HEK293 (cell line): ENCODE measurements around the gene MRTFB.

Experiments
- FEZF1 ChIP-seq: fragments of 450-650 bp; formaldehyde crosslinking; IDR thresholded peaks from 2 replicates; pipeline ENCODE4 v1.5.1; 2016; ENCODE audit warnings: missing biosample characterization, missing genetic modification characterization
- GLI2 ChIP-seq: fragments of 450-650 bp; formaldehyde crosslinking; IDR thresholded peaks from 2 replicates; pipeline ENCODE4; 2017; ENCODE audit warnings: missing biosample characterization, missing genetic modification characterization, low read depth, borderline replicate concordance
- HIC1 ChIP-seq: fragments of 450-650 bp; formaldehyde crosslinking; IDR thresholded peaks from 2 replicates; pipeline ENCODE4 v1.5.1; 2016; ENCODE audit warnings: missing biosample characterization, missing genetic modification characterization
- MYNN ChIP-seq: fragments of 450-650 bp; formaldehyde crosslinking; IDR thresholded peaks from 2 replicates; pipeline ENCODE4 v1.5.1; 2016; ENCODE audit warnings: missing biosample characterization, missing genetic modification characterization, borderline replicate concordance
- OSR2 ChIP-seq: fragments of 450-650 bp; formaldehyde crosslinking; IDR thresholded peaks from 2 replicates; pipeline ENCODE4 v1.5.1; 2016; ENCODE audit warnings: missing biosample characterization, missing genetic modification characterization
- YY1 ChIP-seq: fragments of 450-650 bp; formaldehyde crosslinking; IDR thresholded peaks from 2 replicates; pipeline ENCODE4 v1.5.1; 2018; ENCODE audit warnings: missing biosample characterization, missing genetic modification characterization
- ZBTB44 ChIP-seq: fragments of 450-650 bp; IDR thresholded peaks from 2 replicates; pipeline ENCODE4 v1.5.1; 2018; ENCODE audit warnings: missing biosample characterization, mild to moderate bottlenecking, missing genetic modification characterization
- ZBTB48 ChIP-seq: fragments of 450-650 bp; formaldehyde crosslinking; IDR thresholded peaks from 2 replicates; pipeline ENCODE4 v1.5.1; 2016; ENCODE audit warnings: missing biosample characterization, missing genetic modification characterization
- ZEB2 ChIP-seq: fragments of 450-650 bp; formaldehyde crosslinking; IDR thresholded peaks from 2 replicates; pipeline ENCODE4 v1.5.1; 2016; ENCODE audit warnings: missing biosample characterization, missing genetic modification characterization
- ZFHX2 ChIP-seq: fragments of 450-650 bp; formaldehyde crosslinking; conservative IDR thresholded peaks from 2 replicates; pipeline ENCODE4 v1.5.1; 2016; ENCODE audit warnings: missing biosample characterization, missing genetic modification characterization
- ZFP69B ChIP-seq: fragments of 450-650 bp; formaldehyde crosslinking; IDR thresholded peaks from 2 replicates; pipeline ENCODE4 v1.5.1; 2016; ENCODE audit warnings: missing biosample characterization, missing genetic modification characterization
- ZNF132 ChIP-seq: fragments of 450-650 bp; formaldehyde crosslinking; IDR thresholded peaks from 2 replicates; pipeline ENCODE4 v1.5.1; 2017; ENCODE audit warnings: missing biosample characterization, missing genetic modification characterization, borderline replicate concordance
- ZNF2 ChIP-seq: fragments of 450-650 bp; formaldehyde crosslinking; IDR thresholded peaks from 2 replicates; pipeline ENCODE4 v1.5.1; 2016; ENCODE audit warnings: missing biosample characterization, missing genetic modification characterization
- ZNF311 ChIP-seq: fragments of 450-650 bp; formaldehyde crosslinking; IDR thresholded peaks from 2 replicates; pipeline ENCODE4 v1.5.1; 2017; ENCODE audit warnings: missing biosample characterization, missing genetic modification characterization, borderline replicate concordance
- ZNF394 ChIP-seq: fragments of 450-650 bp; formaldehyde crosslinking; IDR thresholded peaks from 2 replicates; pipeline ENCODE4 v1.5.1; 2016; ENCODE audit warnings: missing biosample characterization, missing genetic modification characterization, mild to moderate bottlenecking, moderate library complexity, borderline replicate concordance
- ZNF404 ChIP-seq: fragments of 450-650 bp; formaldehyde crosslinking; IDR thresholded peaks from 2 replicates; pipeline ENCODE4 v1.5.1; 2017; ENCODE audit warnings: missing biosample characterization, missing genetic modification characterization
- ZNF658 ChIP-seq: fragments of 450-650 bp; formaldehyde crosslinking; IDR thresholded peaks from 2 replicates; pipeline ENCODE4; 2016; ENCODE audit warnings: missing biosample characterization, missing genetic modification characterization
- ZNF76 ChIP-seq: fragments of 450-650 bp; formaldehyde crosslinking; IDR thresholded peaks from 2 replicates; pipeline ENCODE4; 2016; ENCODE audit warnings: low read depth, missing biosample characterization, missing genetic modification characterization, borderline replicate concordance
- TF ChIP-seq, protein P1 (sequence below): fragments of 450-650 bp; formaldehyde crosslinking; IDR thresholded peaks from 2 replicates; pipeline ENCODE4 v1.5.1; 2016; ENCODE audit warnings: missing biosample characterization, missing genetic modification characterization, borderline replicate concordance
- TF ChIP-seq, protein P2 (sequence below): fragments of 450-650 bp; formaldehyde crosslinking; IDR thresholded peaks from 2 replicates; pipeline ENCODE4 v1.5.1; 2016; ENCODE audit warnings: missing biosample characterization, missing genetic modification characterization
- TF ChIP-seq, protein P3 (sequence below): fragments of 450-650 bp; formaldehyde crosslinking; IDR thresholded peaks from 2 replicates; pipeline ENCODE4 v1.5.1; 2017; ENCODE audit warnings: missing biosample characterization, missing genetic modification characterization

MRTFB gene

DNA sequence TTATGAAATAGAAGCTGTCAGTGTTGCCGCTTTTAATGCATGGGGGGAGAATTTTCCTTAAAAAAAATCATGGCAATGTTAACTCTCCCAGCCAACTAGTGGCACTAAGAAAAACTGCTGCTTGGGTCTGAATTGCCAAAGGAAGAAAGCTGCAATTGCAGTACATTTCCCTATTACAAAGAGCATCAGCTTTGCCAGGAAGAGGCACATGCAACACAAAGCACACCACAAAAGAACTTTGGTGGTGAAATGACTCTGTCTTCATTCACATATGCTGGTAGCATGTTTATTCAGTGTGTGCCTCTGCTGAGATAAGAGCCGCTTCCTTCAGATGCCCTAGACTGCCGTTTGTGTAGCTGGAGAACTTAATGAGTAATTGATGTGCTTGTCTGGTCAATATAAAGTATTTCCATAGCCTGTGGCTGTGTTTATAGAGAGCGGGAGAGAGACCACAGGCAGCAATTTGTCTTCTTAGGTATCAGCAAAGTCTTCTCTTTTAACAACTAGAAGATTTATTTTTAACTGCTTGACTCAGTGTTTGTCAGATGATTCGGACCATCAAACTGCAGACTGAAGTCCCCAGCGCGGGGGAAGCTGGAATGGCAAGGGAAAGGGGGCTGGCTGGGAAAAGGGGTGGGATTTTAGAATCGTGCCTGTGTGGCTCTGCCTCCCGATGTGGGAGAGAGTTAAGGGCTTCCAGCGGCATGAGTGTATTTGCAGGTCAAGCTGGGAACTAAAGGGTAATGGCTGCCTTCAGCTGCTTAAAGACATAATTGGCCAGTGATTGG is 115.1 kb downstream of the MRTFB start (continued):
- TF ChIP-seq, protein P1, sequence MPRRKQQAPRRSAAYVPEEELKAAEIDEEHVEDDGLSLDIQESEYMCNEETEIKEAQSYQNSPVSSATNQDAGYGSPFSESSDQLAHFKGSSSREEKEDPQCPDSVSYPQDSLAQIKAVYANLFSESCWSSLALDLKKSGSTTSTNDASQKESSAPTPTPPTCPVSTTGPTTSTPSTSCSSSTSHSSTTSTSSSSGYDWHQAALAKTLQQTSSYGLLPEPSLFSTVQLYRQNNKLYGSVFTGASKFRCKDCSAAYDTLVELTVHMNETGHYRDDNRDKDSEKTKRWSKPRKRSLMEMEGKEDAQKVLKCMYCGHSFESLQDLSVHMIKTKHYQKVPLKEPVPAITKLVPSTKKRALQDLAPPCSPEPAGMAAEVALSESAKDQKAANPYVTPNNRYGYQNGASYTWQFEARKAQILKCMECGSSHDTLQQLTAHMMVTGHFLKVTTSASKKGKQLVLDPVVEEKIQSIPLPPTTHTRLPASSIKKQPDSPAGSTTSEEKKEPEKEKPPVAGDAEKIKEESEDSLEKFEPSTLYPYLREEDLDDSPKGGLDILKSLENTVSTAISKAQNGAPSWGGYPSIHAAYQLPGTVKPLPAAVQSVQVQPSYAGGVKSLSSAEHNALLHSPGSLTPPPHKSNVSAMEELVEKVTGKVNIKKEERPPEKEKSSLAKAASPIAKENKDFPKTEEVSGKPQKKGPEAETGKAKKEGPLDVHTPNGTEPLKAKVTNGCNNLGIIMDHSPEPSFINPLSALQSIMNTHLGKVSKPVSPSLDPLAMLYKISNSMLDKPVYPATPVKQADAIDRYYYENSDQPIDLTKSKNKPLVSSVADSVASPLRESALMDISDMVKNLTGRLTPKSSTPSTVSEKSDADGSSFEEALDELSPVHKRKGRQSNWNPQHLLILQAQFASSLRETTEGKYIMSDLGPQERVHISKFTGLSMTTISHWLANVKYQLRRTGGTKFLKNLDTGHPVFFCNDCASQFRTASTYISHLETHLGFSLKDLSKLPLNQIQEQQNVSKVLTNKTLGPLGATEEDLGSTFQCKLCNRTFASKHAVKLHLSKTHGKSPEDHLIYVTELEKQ (tag by site-specific recombination): no peak
- TF ChIP-seq, protein P2, sequence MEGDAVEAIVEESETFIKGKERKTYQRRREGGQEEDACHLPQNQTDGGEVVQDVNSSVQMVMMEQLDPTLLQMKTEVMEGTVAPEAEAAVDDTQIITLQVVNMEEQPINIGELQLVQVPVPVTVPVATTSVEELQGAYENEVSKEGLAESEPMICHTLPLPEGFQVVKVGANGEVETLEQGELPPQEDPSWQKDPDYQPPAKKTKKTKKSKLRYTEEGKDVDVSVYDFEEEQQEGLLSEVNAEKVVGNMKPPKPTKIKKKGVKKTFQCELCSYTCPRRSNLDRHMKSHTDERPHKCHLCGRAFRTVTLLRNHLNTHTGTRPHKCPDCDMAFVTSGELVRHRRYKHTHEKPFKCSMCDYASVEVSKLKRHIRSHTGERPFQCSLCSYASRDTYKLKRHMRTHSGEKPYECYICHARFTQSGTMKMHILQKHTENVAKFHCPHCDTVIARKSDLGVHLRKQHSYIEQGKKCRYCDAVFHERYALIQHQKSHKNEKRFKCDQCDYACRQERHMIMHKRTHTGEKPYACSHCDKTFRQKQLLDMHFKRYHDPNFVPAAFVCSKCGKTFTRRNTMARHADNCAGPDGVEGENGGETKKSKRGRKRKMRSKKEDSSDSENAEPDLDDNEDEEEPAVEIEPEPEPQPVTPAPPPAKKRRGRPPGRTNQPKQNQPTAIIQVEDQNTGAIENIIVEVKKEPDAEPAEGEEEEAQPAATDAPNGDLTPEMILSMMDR (tag by site-specific recombination): peak; percentile 59; the same call in 1 of the 2 replicates
- TF ChIP-seq GLI2 (tag by site-specific recombination) (peak; percentile 62; the same call in 1 of the 2 replicates), ZBTB48 (tag by site-specific recombination) (0 out of 2 replicates have a peak, but pooled peaks have one; percentile 34), ZEB2 (tag by site-specific recombination) (peak; percentile 94), YY1 (tag by site-specific recombination) (0 out of 2 replicates have a peak, but pooled peaks have one; percentile 36), ZFHX2 (tag by site-specific recombination) (peak; percentile 23; the same call in 1 of the 2 replicates), MYNN (tag by site-specific recombination) (peak; percentile 55; the same call in 1 of the 2 replicates), HIC1 (peak; percentile 74; the same call in 1 of the 2 replicates), ZNF658 (tag by site-specific recombination) (no peak), ZNF132 (tag by site-specific recombination) (no peak), ZFP69B (tag by site-specific recombination) (0 out of 2 replicates have a peak, but pooled peaks have one; percentile 42), ZNF311 (tag by site-specific recombination) (no peak), FEZF1 (peak; percentile 92), OSR2 (tag by site-specific recombination) (peak; percentile 98), ZNF394 (0 out of 2 replicates have a peak, but pooled peaks have one; percentile 27), ZNF2 (0 out of 2 replicates have a peak, but pooled peaks have one; percentile 16), ZNF76 (tag by site-specific recombination) (peak; percentile 70), ZBTB44 (tag by site-specific recombination) (peak; percentile 52), ZNF404 (peak; percentile 19; the same call in 1 of the 2 replicates)
- TF ChIP-seq, protein P3, sequence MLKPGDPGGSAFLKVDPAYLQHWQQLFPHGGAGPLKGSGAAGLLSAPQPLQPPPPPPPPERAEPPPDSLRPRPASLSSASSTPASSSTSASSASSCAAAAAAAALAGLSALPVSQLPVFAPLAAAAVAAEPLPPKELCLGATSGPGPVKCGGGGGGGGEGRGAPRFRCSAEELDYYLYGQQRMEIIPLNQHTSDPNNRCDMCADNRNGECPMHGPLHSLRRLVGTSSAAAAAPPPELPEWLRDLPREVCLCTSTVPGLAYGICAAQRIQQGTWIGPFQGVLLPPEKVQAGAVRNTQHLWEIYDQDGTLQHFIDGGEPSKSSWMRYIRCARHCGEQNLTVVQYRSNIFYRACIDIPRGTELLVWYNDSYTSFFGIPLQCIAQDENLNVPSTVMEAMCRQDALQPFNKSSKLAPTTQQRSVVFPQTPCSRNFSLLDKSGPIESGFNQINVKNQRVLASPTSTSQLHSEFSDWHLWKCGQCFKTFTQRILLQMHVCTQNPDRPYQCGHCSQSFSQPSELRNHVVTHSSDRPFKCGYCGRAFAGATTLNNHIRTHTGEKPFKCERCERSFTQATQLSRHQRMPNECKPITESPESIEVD (tag by site-specific recombination): peak; percentile 70
